ENCODE data around the gene GCM1.

GRCh38 chr6:53089948-53090347 lies 58.7 kb downstream of the GCM1 start:
- TF ChIP-seq CTCF (IDR thresholded peaks at IDR 0.05) (no peak), POLR2AphosphoS5 (IDR thresholded peaks at IDR 0.05; ENCODE audit: low read depth, low read length) (no peak), SIN3A (IDR thresholded peaks at IDR 0.05; ENCODE audit: borderline replicate concordance, insufficient read depth, low read depth, low read length) (no peak), REST (IDR thresholded peaks at IDR 0.05; ENCODE audit: insufficient read depth in 1 of 2, low read depth in 2 of 2, low read length in 1 of 2) (no peak), TCF7L2 (IDR thresholded peaks at IDR 0.05; ENCODE audit: low read depth, low read length) (no peak)

Measured in Panc1 (cell line).